NB4 (cell line): ENCODE data around the gene DHRS3.

Experiments used
- POLR2A ChIP-seq: IDR thresholded peaks from 2 replicates; pipeline ENCODE4 v1.6.1; 2011; ENCODE audit warnings: mild to moderate bottlenecking; ENCODE audit not compliant: insufficient read length; ENCODE audit errors: extremely low read depth
- TF ChIP-seq, protein P1 (sequence below): IDR thresholded peaks from one replicate; pipeline ENCODE4 v1.5.1; 2012; ENCODE audit warnings: low read depth, low read length

DNA sequence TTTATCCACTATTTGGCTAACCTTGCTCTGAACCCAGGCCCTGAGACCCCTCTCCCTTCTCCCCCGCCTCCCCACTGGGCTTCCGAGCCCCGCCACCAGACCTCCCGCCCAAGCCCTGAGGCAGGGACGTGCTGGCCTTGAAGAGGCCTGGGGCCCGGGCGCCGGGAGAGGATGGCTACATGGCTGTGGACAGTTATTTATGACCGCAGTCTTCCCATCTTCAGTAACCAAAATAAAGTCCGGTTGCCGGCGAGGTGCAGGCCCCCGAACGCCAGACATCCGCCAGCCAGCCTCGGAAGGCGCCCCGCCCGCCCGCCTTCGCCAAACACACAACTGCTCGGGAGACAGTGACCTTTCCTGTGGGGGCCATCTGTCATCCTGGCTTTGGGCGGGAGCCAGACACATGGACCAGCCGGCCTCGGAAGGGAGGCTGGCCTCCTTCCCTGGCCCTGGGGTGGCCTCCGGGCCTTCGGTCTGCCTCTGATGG is 69.0 kb downstream of the DHRS3 start:
- TF ChIP-seq, protein P1, sequence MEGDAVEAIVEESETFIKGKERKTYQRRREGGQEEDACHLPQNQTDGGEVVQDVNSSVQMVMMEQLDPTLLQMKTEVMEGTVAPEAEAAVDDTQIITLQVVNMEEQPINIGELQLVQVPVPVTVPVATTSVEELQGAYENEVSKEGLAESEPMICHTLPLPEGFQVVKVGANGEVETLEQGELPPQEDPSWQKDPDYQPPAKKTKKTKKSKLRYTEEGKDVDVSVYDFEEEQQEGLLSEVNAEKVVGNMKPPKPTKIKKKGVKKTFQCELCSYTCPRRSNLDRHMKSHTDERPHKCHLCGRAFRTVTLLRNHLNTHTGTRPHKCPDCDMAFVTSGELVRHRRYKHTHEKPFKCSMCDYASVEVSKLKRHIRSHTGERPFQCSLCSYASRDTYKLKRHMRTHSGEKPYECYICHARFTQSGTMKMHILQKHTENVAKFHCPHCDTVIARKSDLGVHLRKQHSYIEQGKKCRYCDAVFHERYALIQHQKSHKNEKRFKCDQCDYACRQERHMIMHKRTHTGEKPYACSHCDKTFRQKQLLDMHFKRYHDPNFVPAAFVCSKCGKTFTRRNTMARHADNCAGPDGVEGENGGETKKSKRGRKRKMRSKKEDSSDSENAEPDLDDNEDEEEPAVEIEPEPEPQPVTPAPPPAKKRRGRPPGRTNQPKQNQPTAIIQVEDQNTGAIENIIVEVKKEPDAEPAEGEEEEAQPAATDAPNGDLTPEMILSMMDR, result no peak
- TF ChIP-seq POLR2A, result no peak
